Measurements from ENCODE around the gene AOPEP. TPM values are rescaled to one million over a fixed set of nuclear protein-coding genes. Genes with fewer than 3 reads are reported as not detected.

AOPEP gene
- total RNA-seq, 1 donor from 2014 or later: 75.3 TPM

DNA sequence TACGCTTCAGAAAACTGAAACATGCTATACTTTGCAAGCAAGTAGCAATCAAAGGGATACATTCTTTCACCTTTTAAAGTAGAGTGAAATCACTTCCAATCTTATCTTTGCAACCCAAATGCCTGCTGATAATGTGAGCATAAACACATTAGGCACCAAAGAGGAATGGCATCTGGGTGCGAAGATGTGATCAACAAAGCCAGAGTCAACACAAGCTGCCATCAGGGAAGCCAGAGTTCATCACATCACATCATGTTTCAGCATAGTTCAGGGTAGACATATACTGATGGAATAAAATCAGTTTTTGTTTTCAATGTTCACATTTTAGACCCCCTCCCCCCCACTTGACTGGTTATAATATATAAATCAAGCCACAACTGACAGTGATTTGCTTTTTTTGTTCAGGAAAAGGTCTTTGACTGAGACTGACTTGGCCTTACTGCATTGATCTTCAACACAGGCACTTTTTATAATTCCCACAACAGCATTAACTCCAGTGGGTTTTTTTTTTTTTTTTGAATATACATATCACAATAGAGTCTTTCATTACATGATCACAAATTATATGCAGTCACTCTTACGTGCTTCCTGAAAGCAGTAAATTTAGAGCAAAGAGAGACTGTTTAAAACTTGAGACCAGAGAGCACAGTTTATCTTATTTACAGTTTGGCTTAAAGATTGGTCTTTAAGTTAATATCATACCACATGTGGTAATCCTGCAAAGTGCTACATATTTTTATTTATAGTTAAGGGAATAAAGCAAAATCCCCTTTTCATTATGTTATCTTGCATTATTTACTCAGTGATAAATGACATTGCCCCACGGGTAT is 20.3 kb downstream of the AOPEP start:
- H3K9ac ChIP-seq (ENCODE audit: low read length): no peak overlapping the region
- H3K9me3 Mint-ChIP-seq (ENCODE audit: unreplicated experiment): peaks cover 8% of the 10 kb centered on the region
- DNase-seq (ENCODE audit: low read depth) (no peak), FAIRE-seq (no peak)
- H3K36me3 ChIP-seq (ENCODE audit: insufficient read depth, low read length): no peaks in the 10 kb centered on the region
- no peaks in the 10 kb centered on the region for H3K27me3 ChIP-seq (ENCODE audit: insufficient read depth, low read length)
- no peak overlapping the region for H2AFZ ChIP-seq (ENCODE audit: low read depth, low read length)
- H3K4me1 Mint-ChIP-seq (ENCODE audit: low read depth, unreplicated experiment): peaks cover 10% of the 10 kb centered on the region
- no peaks in the 10 kb centered on the region for H4K20me1 ChIP-seq (ENCODE audit: insufficient read depth, low read length)
- no peaks in the 10 kb centered on the region for H3K79me2 ChIP-seq (ENCODE audit: insufficient read depth, low read length)
- no peak overlapping the region for H3K4me3 Mint-ChIP-seq (ENCODE audit: unreplicated experiment)
- peaks cover 15% of the 10 kb centered on the region for H3K36me3 Mint-ChIP-seq (ENCODE audit: low read depth, unreplicated experiment)
- no peak overlapping the region for H3K27ac Mint-ChIP-seq (ENCODE audit: unreplicated experiment)
- no peak overlapping the region for H3K4me3 ChIP-seq (ENCODE audit: insufficient read depth, low read depth, low read length)
- no peaks in the 10 kb centered on the region for H3K4me1 ChIP-seq (ENCODE audit: insufficient read depth, low read length)
- no peaks in the 10 kb centered on the region for H3K9me3 ChIP-seq (ENCODE audit: insufficient read depth, low read depth, low read length)
- no peaks in the 10 kb centered on the region for H3K27me3 Mint-ChIP-seq (ENCODE audit: low read depth, unreplicated experiment)
- no peak for TF ChIP-seq EZH2 (IDR thresholded peaks at IDR 0.05; ENCODE audit: insufficient read depth, low read length)
- H3K27ac ChIP-seq (ENCODE audit: low read depth, low read length): no peak overlapping the region
- no peak overlapping the region for H3K4me2 ChIP-seq (ENCODE audit: low read length)

DNA sequence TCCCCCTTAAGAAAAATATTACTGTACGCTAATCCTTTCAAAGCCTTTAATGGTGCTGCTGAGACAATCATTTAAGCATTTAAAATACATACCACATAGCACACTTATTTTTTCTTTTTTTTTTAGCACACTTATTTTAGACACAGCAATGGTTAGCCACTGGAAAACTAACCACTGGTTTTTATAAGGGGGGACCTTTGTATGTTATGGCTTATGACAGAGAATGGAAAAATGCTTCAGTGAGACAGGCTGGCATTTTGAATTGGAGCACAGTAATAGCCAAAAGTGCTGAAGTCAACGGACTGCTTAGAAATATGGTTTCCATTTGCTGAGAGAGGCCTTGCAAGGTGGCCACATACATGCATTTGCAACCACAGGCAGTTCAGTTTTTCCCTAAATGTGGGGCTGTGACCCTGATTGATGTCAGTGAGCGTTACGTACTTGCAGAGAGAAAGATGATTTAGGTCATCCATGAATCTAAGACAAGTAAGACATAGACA is 28.5 kb downstream of the AOPEP start:
- Mint-ChIP-seq H3K9me3 (ENCODE audit: unreplicated experiment) (peaks cover 2% of the 10 kb centered on the region), H3K36me3 (ENCODE audit: low read depth, unreplicated experiment) (peaks cover 2% of the 10 kb centered on the region), H3K27ac (ENCODE audit: unreplicated experiment) (no peak overlapping the region), H3K27me3 (ENCODE audit: low read depth, unreplicated experiment) (no peaks in the 10 kb centered on the region), H3K4me3 (ENCODE audit: unreplicated experiment) (no peak overlapping the region), H3K4me1 (ENCODE audit: low read depth, unreplicated experiment) (peaks cover 27% of the 10 kb centered on the region)
- H3K27me3 ChIP-seq (ENCODE audit: insufficient read depth, low read length): no peaks in the 10 kb centered on the region
- no peak overlapping the region for H3K4me2 ChIP-seq (ENCODE audit: low read length)
- H3K9me3 ChIP-seq (ENCODE audit: insufficient read depth, low read depth, low read length): no peaks in the 10 kb centered on the region
- FAIRE-seq (no peak), DNase-seq (ENCODE audit: low read depth) (no peak)
- TF ChIP-seq EZH2 (IDR thresholded peaks at IDR 0.05; ENCODE audit: insufficient read depth, low read length): no peak
- TF ChIP-seq, protein P1, sequence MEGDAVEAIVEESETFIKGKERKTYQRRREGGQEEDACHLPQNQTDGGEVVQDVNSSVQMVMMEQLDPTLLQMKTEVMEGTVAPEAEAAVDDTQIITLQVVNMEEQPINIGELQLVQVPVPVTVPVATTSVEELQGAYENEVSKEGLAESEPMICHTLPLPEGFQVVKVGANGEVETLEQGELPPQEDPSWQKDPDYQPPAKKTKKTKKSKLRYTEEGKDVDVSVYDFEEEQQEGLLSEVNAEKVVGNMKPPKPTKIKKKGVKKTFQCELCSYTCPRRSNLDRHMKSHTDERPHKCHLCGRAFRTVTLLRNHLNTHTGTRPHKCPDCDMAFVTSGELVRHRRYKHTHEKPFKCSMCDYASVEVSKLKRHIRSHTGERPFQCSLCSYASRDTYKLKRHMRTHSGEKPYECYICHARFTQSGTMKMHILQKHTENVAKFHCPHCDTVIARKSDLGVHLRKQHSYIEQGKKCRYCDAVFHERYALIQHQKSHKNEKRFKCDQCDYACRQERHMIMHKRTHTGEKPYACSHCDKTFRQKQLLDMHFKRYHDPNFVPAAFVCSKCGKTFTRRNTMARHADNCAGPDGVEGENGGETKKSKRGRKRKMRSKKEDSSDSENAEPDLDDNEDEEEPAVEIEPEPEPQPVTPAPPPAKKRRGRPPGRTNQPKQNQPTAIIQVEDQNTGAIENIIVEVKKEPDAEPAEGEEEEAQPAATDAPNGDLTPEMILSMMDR (IDR thresholded peaks at IDR 0.05; ENCODE audit: insufficient read depth, low read depth, low read length): no peak
- H3K9ac ChIP-seq (ENCODE audit: low read length): no peak overlapping the region
- H2AFZ ChIP-seq (ENCODE audit: low read depth, low read length): no peak overlapping the region
- H3K4me3 ChIP-seq (ENCODE audit: insufficient read depth, low read depth, low read length): no peak overlapping the region
- H3K36me3 ChIP-seq (ENCODE audit: insufficient read depth, low read length): no peaks in the 10 kb centered on the region
- no peaks in the 10 kb centered on the region for H4K20me1 ChIP-seq (ENCODE audit: insufficient read depth, low read length)
- H3K4me1 ChIP-seq (ENCODE audit: insufficient read depth, low read length): peaks cover 14% of the 10 kb centered on the region
- H3K27ac ChIP-seq (ENCODE audit: low read depth, low read length): no peak overlapping the region
- no peaks in the 10 kb centered on the region for H3K79me2 ChIP-seq (ENCODE audit: insufficient read depth, low read length)

DNA sequence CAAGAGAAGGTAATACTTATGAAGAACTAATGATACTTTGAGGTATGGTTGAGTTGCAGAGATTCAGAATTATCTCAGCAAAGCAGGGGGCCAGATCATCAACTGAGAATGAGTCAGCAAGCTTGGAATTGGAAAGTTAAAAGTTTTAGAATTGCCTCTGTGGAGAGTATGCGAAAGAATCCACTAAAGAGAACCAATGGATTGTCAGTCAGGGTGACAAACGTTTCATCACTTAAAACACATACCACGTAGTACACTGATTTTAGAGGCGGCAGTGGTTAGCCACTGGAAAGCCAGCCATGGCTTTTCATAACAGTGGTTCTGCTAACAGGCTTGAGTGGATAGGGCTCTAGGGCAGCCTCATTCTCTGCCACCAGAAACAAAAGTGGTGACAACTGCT is 30.7 kb downstream of the AOPEP start:
- Histone ChIP-seq H3K36me3 (ENCODE audit: insufficient read depth, low read length) (no peaks in the 10 kb centered on the region), H3K27me3 (ENCODE audit: insufficient read depth, low read length) (no peaks in the 10 kb centered on the region), H3K9me3 (ENCODE audit: insufficient read depth, low read depth, low read length) (no peaks in the 10 kb centered on the region), H3K4me1 (ENCODE audit: insufficient read depth, low read length) (peaks cover 14% of the 10 kb centered on the region), H2AFZ (ENCODE audit: low read depth, low read length) (no peak overlapping the region), H3K4me2 (ENCODE audit: low read length) (peak overlapping the region; percentile 3), H3K27ac (ENCODE audit: low read depth, low read length) (peak overlapping the region; percentile 67), H3K4me3 (ENCODE audit: insufficient read depth, low read depth, low read length) (no peak overlapping the region), H3K79me2 (ENCODE audit: insufficient read depth, low read length) (no peaks in the 10 kb centered on the region), H3K9ac (ENCODE audit: low read length) (peak overlapping the region; percentile 0), H4K20me1 (ENCODE audit: insufficient read depth, low read length) (no peaks in the 10 kb centered on the region)
- peak; percentile 93 for DNase-seq (ENCODE audit: low read depth)
- H3K27ac Mint-ChIP-seq (ENCODE audit: unreplicated experiment): peak overlapping the region; percentile 98
- FAIRE-seq: peak; percentile 78
- H3K27me3 Mint-ChIP-seq (ENCODE audit: low read depth, unreplicated experiment): no peaks in the 10 kb centered on the region
- peaks cover 30% of the 10 kb centered on the region for H3K4me1 Mint-ChIP-seq (ENCODE audit: low read depth, unreplicated experiment)
- TF ChIP-seq, protein P1 (IDR thresholded peaks at IDR 0.05; ENCODE audit: insufficient read depth, low read depth, low read length): no peak
- no peak for TF ChIP-seq EZH2 (IDR thresholded peaks at IDR 0.05; ENCODE audit: insufficient read depth, low read length)
- peak overlapping the region; percentile 61 for H3K4me3 Mint-ChIP-seq (ENCODE audit: unreplicated experiment)
- peaks cover 3% of the 10 kb centered on the region for H3K36me3 Mint-ChIP-seq (ENCODE audit: low read depth, unreplicated experiment)
- no peaks in the 10 kb centered on the region for H3K9me3 Mint-ChIP-seq (ENCODE audit: unreplicated experiment)

Data from astrocyte (in vitro differentiated cells and primary cell).